ENCODE data around the gene ASIC4.
A peak's percentile ranks its signal among the peaks of the same experiment; 100 is the strongest.

ASIC4 gene

GRCh38 chr2:219565130-219566080 is 51.1 kb downstream of the ASIC4 start:
- peak overlapping the region; percentile 92 for H3K23ac ChIP-seq (ENCODE audit: low read length)
- H3K9ac ChIP-seq (ENCODE audit: low read length), result peak overlapping the region; percentile 2
- WGBS (ENCODE audit: extremely low coverage, insufficient coverage, low lambda C conversion rate), result no CpG with 5 or more reads among the region's 21 CpGs
- no peak overlapping the region for H2AK5ac ChIP-seq (ENCODE audit: low read length)
- H2BK5ac ChIP-seq (ENCODE audit: low read length), result peak overlapping the region; percentile 62
- no peak overlapping the region for H3K18ac ChIP-seq (ENCODE audit: low read length)
- peaks cover 12% of the 10 kb centered on the region for H3K4me1 ChIP-seq (ENCODE audit: control insufficient read depth, low read depth, low read length)
- no peaks in the 10 kb centered on the region for H3K79me1 ChIP-seq (ENCODE audit: low read length)
- H3K27ac ChIP-seq (ENCODE audit: low read depth, low read length), result peak overlapping the region; percentile 18
- no peak overlapping the region for H4K5ac ChIP-seq (ENCODE audit: low read length)
- H3K36me3 ChIP-seq (ENCODE audit: control insufficient read depth, insufficient read depth, low read length), result no peaks in the 10 kb centered on the region
- H3K56ac ChIP-seq (ENCODE audit: low read length), result peak overlapping the region; percentile 71
- peak; percentile 88 for DNase-seq
- H3K79me2 ChIP-seq (ENCODE audit: control insufficient read depth, insufficient read depth, low read length), result peaks cover 2% of the 10 kb centered on the region
- H3K4me2 ChIP-seq (ENCODE audit: low read length), result no peak overlapping the region
- no peaks in the 10 kb centered on the region for H3K27me3 ChIP-seq (ENCODE audit: insufficient read depth, low read length, poor library complexity)
- no peak overlapping the region for H2BK15ac ChIP-seq (replicated peaks; ENCODE audit: low read depth)
- H4K8ac ChIP-seq (ENCODE audit: low read depth, low read length), result no peak overlapping the region
- H3K4ac ChIP-seq (ENCODE audit: low read depth, low read length), result no peak overlapping the region
- no peak overlapping the region for H2BK120ac ChIP-seq (ENCODE audit: low read depth, low read length)
- H3K4me3 ChIP-seq (ENCODE audit: low read length), result no peak overlapping the region

GRCh38 chr2:219566640-219567039 is 52.4 kb downstream of the ASIC4 start:
- H3K18ac ChIP-seq (ENCODE audit: low read length), result no peak overlapping the region
- no peaks in the 10 kb centered on the region for H3K36me3 ChIP-seq (ENCODE audit: control insufficient read depth, insufficient read depth, low read length)
- H3K23ac ChIP-seq (ENCODE audit: low read length), result no peak overlapping the region
- no peaks in the 10 kb centered on the region for H3K27me3 ChIP-seq (ENCODE audit: insufficient read depth, low read length, poor library complexity)
- no peak overlapping the region for H3K27ac ChIP-seq (ENCODE audit: low read depth, low read length)
- H3K79me1 ChIP-seq (ENCODE audit: low read length), result no peaks in the 10 kb centered on the region
- peaks cover 6% of the 10 kb centered on the region for H3K79me2 ChIP-seq (ENCODE audit: control insufficient read depth, insufficient read depth, low read length)
- H4K5ac ChIP-seq (ENCODE audit: low read length), result no peak overlapping the region
- no peak overlapping the region for H3K4ac ChIP-seq (ENCODE audit: low read depth, low read length)
- no peak overlapping the region for H2BK120ac ChIP-seq (ENCODE audit: low read depth, low read length)
- no CpG with 5 or more reads among the region's 11 CpGs for whole genome bisulfite sequencing (ENCODE audit: extremely low coverage, insufficient coverage, low lambda C conversion rate)
- no peak overlapping the region for H2AK5ac ChIP-seq (ENCODE audit: low read length)
- no peak overlapping the region for H3K9ac ChIP-seq (ENCODE audit: low read length)
- no peak for DNase-seq
- H3K4me2 ChIP-seq (ENCODE audit: low read length), result no peak overlapping the region
- H2BK15ac ChIP-seq (replicated peaks; ENCODE audit: low read depth), result no peak overlapping the region
- H3K4me1 ChIP-seq (ENCODE audit: control insufficient read depth, low read depth, low read length), result peaks cover 5% of the 10 kb centered on the region
- no peak overlapping the region for H2BK5ac ChIP-seq (ENCODE audit: low read length)
- no peak overlapping the region for H4K8ac ChIP-seq (ENCODE audit: low read depth, low read length)
- H3K56ac ChIP-seq (ENCODE audit: low read length), result no peak overlapping the region
- no peak overlapping the region for H3K4me3 ChIP-seq (ENCODE audit: low read length)

GRCh38 chr2:219567131-219567530 is 52.8 kb downstream of the ASIC4 start:
- no peak overlapping the region for H2AK5ac ChIP-seq (ENCODE audit: low read length)
- H3K4ac ChIP-seq (ENCODE audit: low read depth, low read length), result no peak overlapping the region
- no peaks in the 10 kb centered on the region for H3K27me3 ChIP-seq (ENCODE audit: insufficient read depth, low read length, poor library complexity)
- WGBS (ENCODE audit: extremely low coverage, insufficient coverage, low lambda C conversion rate), result no CpG with 5 or more reads among the region's 18 CpGs
- H3K79me1 ChIP-seq (ENCODE audit: low read length), result no peaks in the 10 kb centered on the region
- no peak overlapping the region for H2BK5ac ChIP-seq (ENCODE audit: low read length)
- H4K5ac ChIP-seq (ENCODE audit: low read length), result no peak overlapping the region
- peaks cover 6% of the 10 kb centered on the region for H3K79me2 ChIP-seq (ENCODE audit: control insufficient read depth, insufficient read depth, low read length)
- DNase-seq, result no peak
- no peak overlapping the region for H2BK120ac ChIP-seq (ENCODE audit: low read depth, low read length)
- no peak overlapping the region for H3K27ac ChIP-seq (ENCODE audit: low read depth, low read length)
- H2BK15ac ChIP-seq (replicated peaks; ENCODE audit: low read depth), result no peak overlapping the region
- H3K9ac ChIP-seq (ENCODE audit: low read length), result no peak overlapping the region
- no peaks in the 10 kb centered on the region for H3K36me3 ChIP-seq (ENCODE audit: control insufficient read depth, insufficient read depth, low read length)
- H3K4me2 ChIP-seq (ENCODE audit: low read length), result no peak overlapping the region
- H3K4me3 ChIP-seq (ENCODE audit: low read length), result no peak overlapping the region
- H3K23ac ChIP-seq (ENCODE audit: low read length), result no peak overlapping the region
- H3K18ac ChIP-seq (ENCODE audit: low read length), result no peak overlapping the region
- no peak overlapping the region for H4K8ac ChIP-seq (ENCODE audit: low read depth, low read length)
- H3K56ac ChIP-seq (ENCODE audit: low read length), result peak overlapping the region; percentile 64
- peaks cover 4% of the 10 kb centered on the region for H3K4me1 ChIP-seq (ENCODE audit: control insufficient read depth, low read depth, low read length)

- Histone ChIP-seq H4K8ac (ENCODE audit: low read depth, low read length) (no peak overlapping the region), H3K36me3 (ENCODE audit: control insufficient read depth, insufficient read depth, low read length) (no peaks in the 10 kb centered on the region), H3K4me1 (ENCODE audit: control insufficient read depth, low read depth, low read length) (peaks cover 5% of the 10 kb centered on the region), H3K79me2 (ENCODE audit: control insufficient read depth, insufficient read depth, low read length) (peaks cover 6% of the 10 kb centered on the region), H3K27ac (ENCODE audit: low read depth, low read length) (no peak overlapping the region), H4K5ac (ENCODE audit: low read length) (no peak overlapping the region), H3K18ac (ENCODE audit: low read length) (no peak overlapping the region), H3K9ac (ENCODE audit: low read length) (no peak overlapping the region), H2BK120ac (ENCODE audit: low read depth, low read length) (no peak overlapping the region), H2AK5ac (ENCODE audit: low read length) (no peak overlapping the region), H3K27me3 (ENCODE audit: insufficient read depth, low read length, poor library complexity) (no peaks in the 10 kb centered on the region), H2BK15ac (replicated peaks; ENCODE audit: low read depth) (no peak overlapping the region), H3K56ac (ENCODE audit: low read length) (no peak overlapping the region), H3K79me1 (ENCODE audit: low read length) (no peaks in the 10 kb centered on the region), H3K4me2 (ENCODE audit: low read length) (no peak overlapping the region), H3K4me3 (ENCODE audit: low read length) (no peak overlapping the region), H3K23ac (ENCODE audit: low read length) (no peak overlapping the region), H2BK5ac (ENCODE audit: low read length) (no peak overlapping the region), H3K4ac (ENCODE audit: low read depth, low read length) (no peak overlapping the region)
- DNase-seq, result no peak
- WGBS (ENCODE audit: extremely low coverage, insufficient coverage, low lambda C conversion rate), result no CpG with 5 or more reads among the region's 35 CpGs
Measured at GRCh38 chr2:219567791-219568361, 53.6 kb downstream of the ASIC4 start.

GRCh38 chr2:219569041-219569440 is 54.8 kb downstream of the ASIC4 start:
- WGBS (ENCODE audit: extremely low coverage, insufficient coverage, low lambda C conversion rate), result no CpG with 5 or more reads among the region's 6 CpGs
- Histone ChIP-seq H3K23ac (ENCODE audit: low read length) (peak overlapping the region; percentile 24), H3K18ac (ENCODE audit: low read length) (no peak overlapping the region), H3K79me1 (ENCODE audit: low read length) (no peaks in the 10 kb centered on the region), H3K9ac (ENCODE audit: low read length) (no peak overlapping the region), H2BK5ac (ENCODE audit: low read length) (no peak overlapping the region), H4K5ac (ENCODE audit: low read length) (no peak overlapping the region), H3K4me1 (ENCODE audit: control insufficient read depth, low read depth, low read length) (peaks cover 5% of the 10 kb centered on the region), H2AK5ac (ENCODE audit: low read length) (no peak overlapping the region), H4K8ac (ENCODE audit: low read depth, low read length) (no peak overlapping the region), H3K27me3 (ENCODE audit: insufficient read depth, low read length, poor library complexity) (no peaks in the 10 kb centered on the region), H2BK15ac (replicated peaks; ENCODE audit: low read depth) (no peak overlapping the region), H3K4me3 (ENCODE audit: low read length) (no peak overlapping the region), H3K79me2 (ENCODE audit: control insufficient read depth, insufficient read depth, low read length) (peaks cover 6% of the 10 kb centered on the region), H2BK120ac (ENCODE audit: low read depth, low read length) (no peak overlapping the region), H3K36me3 (ENCODE audit: control insufficient read depth, insufficient read depth, low read length) (no peaks in the 10 kb centered on the region), H3K4me2 (ENCODE audit: low read length) (no peak overlapping the region), H3K4ac (ENCODE audit: low read depth, low read length) (no peak overlapping the region), H3K56ac (ENCODE audit: low read length) (no peak overlapping the region), H3K27ac (ENCODE audit: low read depth, low read length) (no peak overlapping the region)
- peak; percentile 65 for DNase-seq
